HG03354 (cell line): ENCODE data around the gene CTSK.
A peak's percentile ranks its signal among the peaks of the same experiment; 100 is the strongest.
"Not testable (repeated sequence)": the region's sequence is repeated elsewhere in the genome, so short reads cannot be mapped to it uniquely, and the experiment has no call there.

Experiments
- ATAC-seq: cut with Tn5 transposase; IDR thresholded peaks from one replicate; pipeline ENCODE4 v1.9.1; 2021; ENCODE audit warnings: mild to moderate bottlenecking; ENCODE audit not compliant: unreplicated experiment, poor library complexity, severe bottlenecking

Gene CTSK

DNA sequence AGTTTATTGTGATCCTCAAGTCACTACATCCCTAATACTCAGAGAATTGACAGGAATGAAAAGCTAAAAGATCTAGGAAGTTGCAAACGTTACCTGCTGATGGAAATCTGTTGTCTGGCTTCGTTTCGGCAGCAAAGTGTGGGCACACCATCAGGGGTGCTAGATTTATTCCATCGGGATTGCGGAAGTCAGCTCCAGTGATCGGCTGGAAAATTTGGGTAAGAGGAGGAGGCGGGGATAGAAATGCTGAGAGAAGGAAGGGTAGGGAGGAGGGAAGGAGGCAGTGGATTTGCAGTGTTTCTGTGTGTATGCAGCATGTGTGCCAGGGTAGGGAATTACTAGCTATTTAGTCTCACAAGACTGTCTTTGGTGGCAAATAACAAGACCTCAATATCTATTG, at the start of gene CTSK:
Gene CTSK (minus strand): TSS at position 140 of the 400 bp plus-strand sequence. CDS start 1,455 bp downstream, outside the sequence.
- no peak for ATAC-seq

- ATAC-seq, result not testable (repeated sequence)
These were observed 44.7 kb upstream of the CTSK start for GRCh38 chr1:150852734-150853133.

DNA sequence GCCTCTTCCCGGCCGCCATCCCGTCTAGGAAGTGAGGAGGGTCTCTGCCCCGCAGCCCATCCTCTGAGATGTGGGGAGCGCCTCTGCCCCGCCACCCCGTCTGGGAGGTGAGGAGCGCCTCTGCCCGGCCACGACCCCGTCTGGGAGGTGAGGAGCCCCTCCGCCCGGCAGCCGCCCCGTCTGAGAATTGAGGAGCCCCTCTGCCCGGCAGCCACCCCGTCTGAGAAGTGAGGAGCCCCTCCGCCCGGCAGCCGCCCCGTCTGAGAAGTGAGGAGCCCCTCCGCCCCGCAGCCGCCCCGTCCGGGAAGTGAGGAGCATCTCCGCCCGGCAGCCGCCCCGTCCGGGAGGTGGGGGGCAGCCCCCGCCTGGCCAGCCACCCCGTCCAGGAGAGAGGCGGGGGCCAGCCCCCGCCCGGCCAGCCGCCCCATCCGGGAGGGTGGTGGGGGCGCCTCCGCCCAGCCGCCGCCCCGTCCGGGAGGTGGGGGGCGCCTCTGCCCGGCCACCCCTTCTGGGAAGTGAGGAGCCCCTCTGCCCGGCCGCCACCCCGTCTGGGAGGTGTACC, 42.8 kb upstream of the CTSK start:
- ATAC-seq, result not testable (repeated sequence)

DNA sequence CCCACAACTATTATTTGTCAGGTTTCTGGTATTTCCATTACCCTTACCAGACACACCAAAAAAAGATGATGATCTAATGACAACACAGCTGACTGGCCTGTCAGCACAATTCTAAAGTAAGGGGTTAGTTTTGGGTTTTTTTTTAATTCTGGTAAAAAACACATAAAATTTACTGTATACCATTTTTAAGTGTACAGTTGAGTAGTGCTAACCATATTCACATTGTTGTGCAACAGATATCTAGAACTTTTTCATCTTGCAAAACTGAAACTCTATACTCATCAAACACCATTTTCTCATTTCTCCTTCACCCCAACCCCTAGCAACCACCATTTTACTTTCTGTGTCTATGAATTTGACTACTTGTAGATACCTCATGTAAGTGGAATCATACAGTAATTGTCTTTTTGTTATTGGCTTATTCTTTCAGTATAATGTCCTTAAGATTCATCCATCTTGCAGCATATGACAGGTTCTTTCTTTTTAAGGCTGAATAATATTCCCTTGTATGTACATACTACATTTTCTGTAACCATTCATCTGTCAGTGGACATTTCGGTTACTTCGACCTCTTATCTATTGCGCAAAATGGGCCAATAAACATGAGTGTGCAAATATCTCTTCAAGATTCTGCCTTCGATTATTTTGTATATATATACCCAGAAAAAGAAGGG, 38.5 kb upstream of the CTSK start:
- ATAC-seq, result no peak

DNA sequence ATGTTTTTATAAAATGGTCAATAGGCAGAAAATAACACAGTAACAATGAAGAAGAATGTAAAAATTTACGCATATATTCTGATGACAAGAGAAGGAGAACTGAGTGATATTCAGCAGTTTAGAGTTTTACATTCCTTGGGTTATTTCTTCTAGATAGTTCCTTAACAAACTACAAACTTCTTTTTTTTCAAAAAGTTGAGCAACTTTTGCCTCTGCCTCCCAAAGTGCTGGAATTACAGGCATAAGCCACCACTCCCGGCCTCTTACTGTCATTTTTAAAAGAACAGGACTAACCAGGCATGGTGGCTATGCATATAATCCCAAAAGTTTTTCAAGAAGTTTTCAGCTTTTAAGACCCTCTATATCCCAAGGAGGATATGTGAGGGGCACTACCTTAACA, 35.4 kb upstream of the CTSK start:
- no peak for ATAC-seq

- no peak for ATAC-seq
These were observed 34.9 kb upstream of the CTSK start for GRCh38 chr1:150842964-150843363.

DNA sequence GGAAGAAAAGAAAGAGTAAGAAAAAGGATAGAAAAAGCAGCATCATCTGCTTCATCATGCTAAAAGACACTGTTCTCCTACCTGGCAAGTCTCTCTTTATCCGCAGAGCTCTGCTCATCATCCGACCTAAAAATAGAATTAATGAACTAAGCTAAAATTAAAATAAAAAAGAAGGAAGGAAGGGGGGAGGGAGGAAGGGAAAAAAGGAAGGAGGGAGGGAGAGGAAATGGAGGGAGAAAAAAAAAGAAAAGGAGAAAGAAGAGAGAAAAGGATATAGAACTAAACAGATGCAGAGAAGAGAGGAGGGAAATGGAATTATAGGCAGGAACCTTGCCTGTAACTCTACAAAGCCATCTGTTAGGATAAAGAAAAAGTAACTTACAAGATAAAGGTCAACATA, 34.3 kb upstream of the CTSK start:
- ATAC-seq, result no peak

- ATAC-seq, result no peak
These were observed 33.6 kb upstream of the CTSK start for GRCh38 chr1:150841626-150842025.

- not testable (repeated sequence) for ATAC-seq
These were observed 32.8 kb upstream of the CTSK start for GRCh38 chr1:150840850-150841249.

- peak; percentile 88 for ATAC-seq
These were observed 28.2 kb upstream of the CTSK start for GRCh38 chr1:150836129-150836773.

DNA sequence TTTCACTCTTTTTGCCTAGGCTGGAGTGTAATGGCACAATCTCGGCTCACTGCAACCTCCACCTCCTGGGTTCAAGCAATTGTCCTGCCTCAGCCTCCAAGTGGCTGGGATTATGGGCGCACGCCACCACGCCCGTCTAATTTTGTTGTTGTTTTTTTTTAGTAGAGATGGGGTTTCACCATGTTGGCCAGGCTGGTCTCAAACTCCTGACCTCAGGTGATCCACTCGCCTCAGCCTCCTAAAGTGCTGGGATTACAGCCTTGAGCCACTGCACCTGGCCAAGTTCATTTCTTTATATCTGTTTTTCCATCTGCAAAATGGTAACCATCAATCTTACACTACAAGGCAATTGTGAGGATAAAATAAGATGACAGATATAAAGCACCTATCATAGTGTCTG, 25.9 kb upstream of the CTSK start:
- not testable (repeated sequence) for ATAC-seq

DNA sequence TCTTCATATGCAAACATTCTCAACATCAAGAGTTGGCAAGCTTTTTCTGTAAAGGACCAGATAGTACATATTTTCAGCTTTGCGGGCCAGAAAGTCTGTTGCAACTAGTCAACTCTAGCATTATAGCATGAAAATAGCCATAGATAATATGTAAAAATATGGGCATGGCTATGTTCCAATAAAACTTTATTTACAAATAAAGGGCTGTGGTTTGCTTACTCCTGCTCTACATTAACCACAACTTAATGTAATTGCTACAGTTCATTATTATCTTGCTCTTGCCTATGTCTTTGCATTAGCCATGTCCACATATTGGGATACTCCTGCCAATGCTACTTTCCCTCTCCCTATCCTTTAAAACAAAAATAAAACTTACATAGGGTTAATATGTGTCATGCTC, 24.5 kb upstream of the CTSK start:
- no peak for ATAC-seq

- no peak for ATAC-seq
These were observed 21.7 kb upstream of the CTSK start for GRCh38 chr1:150829751-150830150.

GRCh38 chr1:150826299-150826698, 18.2 kb upstream of the CTSK start:
- ATAC-seq, result no peak

- ATAC-seq, result no peak
These were observed 12.9 kb upstream of the CTSK start for GRCh38 chr1:150820730-150821512.

GRCh38 chr1:150815871-150816270, 7.8 kb upstream of the CTSK start:
- no peak for ATAC-seq

DNA sequence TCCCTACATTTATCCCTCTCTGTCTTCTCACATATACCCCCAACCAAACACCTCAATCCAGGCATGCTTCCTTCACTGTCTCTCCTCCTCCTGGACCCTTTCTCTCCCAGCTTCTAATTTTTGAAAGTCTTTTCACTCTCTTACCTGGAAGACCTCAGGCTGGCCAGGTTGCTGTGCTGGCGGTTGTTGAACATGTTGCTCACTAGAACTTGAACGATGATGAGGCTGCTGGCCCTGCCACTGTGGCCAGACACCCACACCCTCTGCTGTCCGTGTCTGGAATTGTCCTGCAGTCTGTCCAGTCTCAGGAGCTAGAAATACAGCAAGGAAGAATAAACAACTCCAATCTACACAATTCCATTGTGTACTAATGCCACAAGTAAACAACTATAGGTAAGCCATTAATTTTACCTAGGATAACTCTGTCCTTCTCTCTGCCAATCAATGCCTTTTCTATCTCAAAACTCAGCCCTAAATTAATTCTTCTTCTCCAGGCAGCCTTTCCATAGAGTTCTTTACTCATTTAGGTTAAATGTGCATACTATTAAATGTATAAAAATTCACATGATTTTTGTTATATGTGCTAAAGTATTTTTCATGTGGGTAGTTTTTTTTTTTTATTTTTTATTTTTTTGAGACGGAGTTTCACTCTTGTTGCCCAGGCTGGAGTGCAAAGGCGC, 5.1 kb upstream of the CTSK start:
- no peak for ATAC-seq

GRCh38 chr1:150810958-150811659, 3.0 kb upstream of the CTSK start:
- no peak for ATAC-seq

DNA sequence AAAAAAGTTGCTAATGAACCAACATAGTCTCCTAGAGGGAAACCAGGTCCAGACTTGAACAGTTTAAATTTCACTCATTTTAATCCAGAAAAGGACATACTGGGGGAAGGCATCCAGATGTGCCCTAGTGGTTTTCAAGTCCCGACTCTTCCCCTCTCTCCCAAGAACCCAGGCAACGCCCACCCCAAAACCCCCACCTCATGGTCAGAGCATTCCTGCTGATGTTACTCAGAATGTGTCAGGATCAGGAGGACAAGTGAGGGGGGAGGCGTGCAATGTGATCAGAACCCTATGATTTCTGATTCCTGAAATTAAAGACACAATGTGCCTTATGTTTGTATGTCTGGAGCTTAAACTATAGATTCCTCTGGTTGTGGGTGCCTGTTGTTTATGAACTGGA, 1.6 kb upstream of the CTSK start:
- no peak for ATAC-seq
